GM23338 (cell line): Measurements from ENCODE around the gene NUP214. TPM values are rescaled to one million over a fixed set of nuclear protein-coding genes. Genes with fewer than 3 reads are reported as not detected.

Experiments used
- ATAC-seq: fragments of 200-7000 bp; cut with Tn5 transposase; 3 replicates; pipeline ENCODE4 v1.9.1; 2020
- DNase-seq: peaks from one replicate; pipeline ENCODE4 v3.0.0-alpha.2; 2015; ENCODE audit warnings: low spot score
- H2AFZ ChIP-seq: fragments of 200-600 bp; sonication (generic); 2 replicates; pipeline ENCODE4 v1.8.0; 2016; ENCODE audit warnings: antibody characterized with exemption, mild to moderate bottlenecking, moderate library complexity
- H3F3A ChIP-seq: fragments of 200-600 bp; sonication (generic); replicated peaks from 2 replicates; pipeline ENCODE4 v1.8.0; 2017; ENCODE audit warnings: antibody characterized with exemption, mixed run types, low read depth
- H3K27ac ChIP-seq: fragments of 200-600 bp; sonication (generic); 2 replicates; pipeline ENCODE4 v1.6.1; 2016; ENCODE audit warnings: low read depth
- H3K27me3 ChIP-seq: fragments of 200-600 bp; sonication (generic); 2 replicates; pipeline ENCODE4 v1.8.0; 2016; ENCODE audit warnings: mild to moderate bottlenecking, mixed run types, moderate library complexity; ENCODE audit not compliant: insufficient read depth
- H3K36me3 ChIP-seq: fragments of 200-600 bp; sonication (generic); 2 replicates; pipeline ENCODE4 v1.8.0; 2016; ENCODE audit warnings: mild to moderate bottlenecking; ENCODE audit not compliant: insufficient read depth
- H3K4me1 ChIP-seq: fragments of 200-600 bp; sonication (generic); 2 replicates; pipeline ENCODE4 v1.8.0; 2016; ENCODE audit warnings: mild to moderate bottlenecking, moderate library complexity; ENCODE audit not compliant: insufficient read depth
- H3K4me2 ChIP-seq: fragments of 200-600 bp; sonication (generic); 2 replicates; pipeline ENCODE4 v1.7.1; 2017; ENCODE audit warnings: mixed run types
- H3K4me3 ChIP-seq: fragments of 200-600 bp; sonication (generic); 2 replicates; pipeline ENCODE4 v1.6.1; 2016; ENCODE audit warnings: mixed run types
- H3K79me2 ChIP-seq: fragments of 200-600 bp; sonication (generic); replicated peaks from 2 replicates; pipeline ENCODE4 v1.8.0; 2017; ENCODE audit warnings: mild to moderate bottlenecking; ENCODE audit not compliant: insufficient read depth
- H3K9me2 ChIP-seq: fragments of 200-600 bp; sonication (generic); 2 replicates; pipeline ENCODE4 v1.8.0; 2017; ENCODE audit not compliant: insufficient read depth
- H4K20me1 ChIP-seq: fragments of 200-600 bp; sonication (generic); replicated peaks from 2 replicates; pipeline ENCODE4 v1.8.0; 2017; ENCODE audit warnings: mild to moderate bottlenecking; ENCODE audit not compliant: insufficient read depth
- H3K27ac Mint-ChIP-seq: 2 replicates; pipeline ENCODE4 v1.8.0; 2020; ENCODE audit warnings: inconsistent platforms, mild to moderate bottlenecking, moderate library complexity, mixed read lengths
- H3K27me3 Mint-ChIP-seq: 3 replicates; pipeline ENCODE4 v1.8.0; 2022; ENCODE audit warnings: low read depth, mild to moderate bottlenecking, moderate library complexity, mixed read lengths, inconsistent platforms; ENCODE audit not compliant: insufficient read depth, poor library complexity
- H3K36me3 Mint-ChIP-seq: 3 replicates; pipeline ENCODE4 v1.8.0; 2021; ENCODE audit warnings: low read depth, mild to moderate bottlenecking, inconsistent platforms, moderate library complexity, mixed read lengths
- H3K4me1 Mint-ChIP-seq: 3 replicates; pipeline ENCODE4 v1.8.0; 2020; ENCODE audit warnings: mild to moderate bottlenecking, inconsistent platforms, mixed read lengths
- H3K4me3 Mint-ChIP-seq: 3 replicates; pipeline ENCODE4 v1.8.0; 2021; ENCODE audit warnings: moderate library complexity, mild to moderate bottlenecking, inconsistent platforms, mixed read lengths
- H3K9me3 Mint-ChIP-seq: 3 replicates; pipeline ENCODE4 v1.8.0; 2020; ENCODE audit warnings: moderate library complexity, mild to moderate bottlenecking, inconsistent platforms, mixed read lengths
- EZH2 ChIP-seq: fragments of 200-600 bp; sonication (generic); IDR thresholded peaks from one replicate; pipeline ENCODE4 v1.8.0; 2017; ENCODE audit warnings: antibody characterized with exemption, mild to moderate bottlenecking, low read depth; ENCODE audit not compliant: unreplicated experiment
- EZH2phosphoT487 ChIP-seq: fragments of 200-600 bp; sonication (generic); IDR thresholded peaks from one replicate; pipeline ENCODE4 v1.8.1; 2018; ENCODE audit warnings: antibody characterized with exemption; ENCODE audit not compliant: unreplicated experiment
- POLR2AphosphoS5 ChIP-seq: IDR thresholded peaks from 2 replicates; pipeline ENCODE4 v1.6.1; 2016; ENCODE audit warnings: antibody characterized with exemption, low read depth
- ZNF114 ChIP-seq: fragments of 250-450 bp; sonication (Bioruptor Pico); IDR thresholded peaks from 2 replicates; pipeline ENCODE4 v1.5.0; 2020; ENCODE audit warnings: mild to moderate bottlenecking, moderate library complexity
- ZNF331 ChIP-seq: fragments of 250-450 bp; sonication (Bioruptor Pico); IDR thresholded peaks from 2 replicates; pipeline ENCODE4 v1.5.0; 2020; ENCODE audit warnings: low read depth, mild to moderate bottlenecking, moderate library complexity
- ZNF462 ChIP-seq: fragments of 250-450 bp; sonication (Bioruptor Pico); IDR thresholded peaks from 2 replicates; pipeline ENCODE4 v1.5.0; 2020; ENCODE audit warnings: mild to moderate bottlenecking, moderate library complexity
- polyA plus RNA-seq: library from polyadenylated mRNA; unstranded; fragments of >200 nt; fragmentation: Nextera tagmentation; extraction: Ambion mirVana; gene quantifications from 2 replicates; pipeline ENCODE4 v1.2.1, GENCODE V29; 2016
- total RNA-seq: library from RNA; depleted of rRNA; stranded (reverse); fragments of >200 nt; shearing (Covaris generic); gene quantifications from 2 replicates; pipeline ENCODE4 v1.2.3, GENCODE V29; 2014
- TF ChIP-seq, protein P1 (sequence below): IDR thresholded peaks from one replicate; pipeline ENCODE4 v1.6.1; 2018; ENCODE audit warnings: antibody characterized with exemption; ENCODE audit not compliant: unreplicated experiment

Gene NUP214
- total and polyA plus RNA-seq, 2 experiments from 2014 or later, result 36.0 to 57.0 TPM

DNA sequence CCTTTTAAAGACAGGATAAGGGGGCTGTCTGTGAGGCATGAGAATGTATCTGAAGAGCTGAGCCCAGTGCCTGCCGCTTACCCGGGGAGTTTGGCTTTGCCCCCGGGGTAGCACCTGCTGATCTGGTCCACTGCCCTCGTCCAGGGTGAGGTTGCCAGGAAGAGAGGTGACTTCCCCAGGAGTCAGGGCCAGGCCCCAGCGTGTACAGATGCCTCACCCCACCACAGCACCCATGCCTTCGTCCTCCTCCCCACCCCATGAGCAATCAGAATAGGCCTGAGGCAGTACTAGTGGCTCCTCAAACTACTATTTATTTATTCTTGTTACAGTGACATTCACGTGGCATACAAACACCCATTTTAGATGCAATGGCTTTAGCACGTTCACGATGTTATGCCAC lies 44.8 kb upstream of the NUP214 start (continued):
- TF ChIP-seq, protein P1, sequence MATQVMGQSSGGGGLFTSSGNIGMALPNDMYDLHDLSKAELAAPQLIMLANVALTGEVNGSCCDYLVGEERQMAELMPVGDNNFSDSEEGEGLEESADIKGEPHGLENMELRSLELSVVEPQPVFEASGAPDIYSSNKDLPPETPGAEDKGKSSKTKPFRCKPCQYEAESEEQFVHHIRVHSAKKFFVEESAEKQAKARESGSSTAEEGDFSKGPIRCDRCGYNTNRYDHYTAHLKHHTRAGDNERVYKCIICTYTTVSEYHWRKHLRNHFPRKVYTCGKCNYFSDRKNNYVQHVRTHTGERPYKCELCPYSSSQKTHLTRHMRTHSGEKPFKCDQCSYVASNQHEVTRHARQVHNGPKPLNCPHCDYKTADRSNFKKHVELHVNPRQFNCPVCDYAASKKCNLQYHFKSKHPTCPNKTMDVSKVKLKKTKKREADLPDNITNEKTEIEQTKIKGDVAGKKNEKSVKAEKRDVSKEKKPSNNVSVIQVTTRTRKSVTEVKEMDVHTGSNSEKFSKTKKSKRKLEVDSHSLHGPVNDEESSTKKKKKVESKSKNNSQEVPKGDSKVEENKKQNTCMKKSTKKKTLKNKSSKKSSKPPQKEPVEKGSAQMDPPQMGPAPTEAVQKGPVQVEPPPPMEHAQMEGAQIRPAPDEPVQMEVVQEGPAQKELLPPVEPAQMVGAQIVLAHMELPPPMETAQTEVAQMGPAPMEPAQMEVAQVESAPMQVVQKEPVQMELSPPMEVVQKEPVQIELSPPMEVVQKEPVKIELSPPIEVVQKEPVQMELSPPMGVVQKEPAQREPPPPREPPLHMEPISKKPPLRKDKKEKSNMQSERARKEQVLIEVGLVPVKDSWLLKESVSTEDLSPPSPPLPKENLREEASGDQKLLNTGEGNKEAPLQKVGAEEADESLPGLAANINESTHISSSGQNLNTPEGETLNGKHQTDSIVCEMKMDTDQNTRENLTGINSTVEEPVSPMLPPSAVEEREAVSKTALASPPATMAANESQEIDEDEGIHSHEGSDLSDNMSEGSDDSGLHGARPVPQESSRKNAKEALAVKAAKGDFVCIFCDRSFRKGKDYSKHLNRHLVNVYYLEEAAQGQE, result no peak
- TF ChIP-seq EZH2phosphoT487 (no peak), POLR2AphosphoS5 (no peak), ZNF462 (no peak)

DNA sequence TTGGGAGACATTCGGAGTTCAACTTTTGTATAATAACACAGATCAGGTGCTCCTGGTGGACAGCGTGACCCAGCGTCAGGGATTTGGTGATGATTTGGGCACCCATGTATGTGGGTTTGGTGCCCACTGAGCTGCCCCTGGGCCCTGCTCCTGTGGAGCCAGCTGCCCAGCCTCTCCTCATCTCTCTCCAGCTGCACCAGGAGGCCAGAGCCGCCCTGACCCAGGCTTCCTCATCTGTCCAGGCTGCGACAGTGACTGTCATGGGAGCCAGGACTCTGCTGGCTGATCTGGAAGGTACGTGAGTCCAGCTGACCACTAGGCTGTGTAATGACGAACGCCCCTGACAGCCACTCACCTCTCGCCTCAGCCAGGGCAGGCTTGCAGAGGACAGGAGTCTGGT lies 43.5 kb upstream of the NUP214 start:
- H3K27ac Mint-ChIP-seq, result no peak overlapping the region
- no peaks in the 10 kb centered on the region for H4K20me1 ChIP-seq
- DNase-seq (no peak), ATAC-seq (no peak)
- H2AFZ ChIP-seq, result no peak overlapping the region
- no peaks in the 10 kb centered on the region for H3F3A ChIP-seq
- peaks cover 8% of the 10 kb centered on the region for H3K27me3 Mint-ChIP-seq
- H3K27me3 ChIP-seq, result no peaks in the 10 kb centered on the region
- H3K9me3 Mint-ChIP-seq, result no peaks in the 10 kb centered on the region
- H3K4me1 ChIP-seq, result no peaks in the 10 kb centered on the region
- no peaks in the 10 kb centered on the region for H3K36me3 Mint-ChIP-seq
- no peaks in the 10 kb centered on the region; the same call in 2 of the 3 replicates for H3K4me1 Mint-ChIP-seq
- no peaks in the 10 kb centered on the region for H3K79me2 ChIP-seq
- H3K4me3 Mint-ChIP-seq, result no peak overlapping the region
- no peak overlapping the region for H3K27ac ChIP-seq
- no peak overlapping the region for H3K4me3 ChIP-seq
- H3K9me2 ChIP-seq, result no peaks in the 10 kb centered on the region
- H3K36me3 ChIP-seq, result no peaks in the 10 kb centered on the region
- no peak overlapping the region for H3K4me2 ChIP-seq
- TF ChIP-seq ZNF462, result no peak
- no peak for TF ChIP-seq ZNF331 (CRISPR knock-in tag)
- no peak for TF ChIP-seq ZNF114 (CRISPR knock-in tag)
- no peak for TF ChIP-seq EZH2
